HepG2 (cell line): ENCODE data around the gene HDAC5. TPM values are rescaled to one million over a fixed set of nuclear protein-coding genes. Genes with fewer than 3 reads are reported as not detected.

Experiments
- ADNP ChIP-seq: sonication (generic); formaldehyde crosslinking; IDR thresholded peaks from 2 replicates; pipeline ENCODE4 v1.4.0; 2020; ENCODE audit warnings: missing genetic modification reagents
- ARNT ChIP-seq: fragments of 450-650 bp; IDR thresholded peaks from 2 replicates; pipeline ENCODE4 v1.6.1; 2017
- CTCF ChIP-seq: sonication (generic); formaldehyde crosslinking; IDR thresholded peaks from 2 replicates; pipeline ENCODE4 v1.5.0; 2020; ENCODE audit warnings: mild to moderate bottlenecking, missing genetic modification reagents, moderate library complexity
- GLMP ChIP-seq: sonication (generic); formaldehyde crosslinking; IDR thresholded peaks from 2 replicates; pipeline ENCODE4 v1.9.0; 2021; ENCODE audit warnings: missing genetic modification reagents, mild to moderate bottlenecking, borderline replicate concordance
- HIVEP1 ChIP-seq: sonication (generic); formaldehyde crosslinking; IDR thresholded peaks from 2 replicates; pipeline ENCODE4 v1.4.0; 2020; ENCODE audit warnings: mild to moderate bottlenecking, missing genetic modification reagents
- KAT8 ChIP-seq: IDR thresholded peaks from 2 replicates; pipeline ENCODE4 v1.6.1; 2016; ENCODE audit warnings: missing genetic modification reagents, missing compliant biosample characterization
- KLF13 ChIP-seq: sonication (generic); formaldehyde crosslinking; IDR thresholded peaks from 2 replicates; pipeline ENCODE4 v1.4.0; 2020; ENCODE audit warnings: mild to moderate bottlenecking, missing genetic modification reagents
- NFIC ChIP-seq: IDR thresholded peaks from 2 replicates; pipeline ENCODE4 v1.6.1; 2012; ENCODE audit warnings: mild to moderate bottlenecking, low read length, inconsistent platforms
- NKX3-1 ChIP-seq: sonication (generic); formaldehyde crosslinking; IDR thresholded peaks from 2 replicates; pipeline ENCODE4 v1.5.0; 2020; ENCODE audit warnings: missing genetic modification reagents
- NR1H2 ChIP-seq: sonication (generic); formaldehyde crosslinking; IDR thresholded peaks from 2 replicates; pipeline ENCODE4 v1.8.1; 2022; ENCODE audit warnings: low read depth, missing genetic modification reagents, borderline replicate concordance
- PHF5A ChIP-seq: IDR thresholded peaks from one replicate; pipeline ENCODE4 v1.6.1; 2018; ENCODE audit warnings: low read depth, missing genetic modification reagents; ENCODE audit not compliant: unreplicated experiment
- POLR2AphosphoS2 ChIP-seq: IDR thresholded peaks from 2 replicates; pipeline ENCODE4 v1.6.1; 2011; ENCODE audit warnings: low read depth, low read length, improper control_type of control experiment
- RELA ChIP-seq: sonication (generic); formaldehyde crosslinking; IDR thresholded peaks from 2 replicates; pipeline ENCODE4 v1.4.0; 2020; ENCODE audit warnings: missing genetic modification reagents
- TOPORS ChIP-seq: sonication (generic); formaldehyde crosslinking; IDR thresholded peaks from 2 replicates; pipeline ENCODE4 v1.8.0; 2023; ENCODE audit warnings: mild to moderate bottlenecking, missing genetic modification reagents
- ZBTB7A ChIP-seq: sonication (generic); formaldehyde crosslinking; IDR thresholded peaks from 2 replicates; pipeline ENCODE4 v1.8.0; 2022; ENCODE audit warnings: mild to moderate bottlenecking, missing genetic modification reagents
- ZEB1 ChIP-seq: IDR thresholded peaks from 2 replicates; pipeline ENCODE4 v1.6.1; 2012; ENCODE audit warnings: mild to moderate bottlenecking, low read depth, inconsistent platforms; ENCODE audit not compliant: insufficient replicate concordance
- ZFP37 ChIP-seq: sonication (generic); formaldehyde crosslinking; IDR thresholded peaks from 2 replicates; pipeline ENCODE4 v1.4.0; 2020; ENCODE audit warnings: missing genetic modification reagents, borderline replicate concordance
- ZNF20 ChIP-seq: sonication (generic); formaldehyde crosslinking; IDR thresholded peaks from 2 replicates; pipeline ENCODE4 v1.4.0; 2020; ENCODE audit warnings: mild to moderate bottlenecking, moderate library complexity, missing genetic modification reagents
- ZNF512 ChIP-seq: sonication (generic); formaldehyde crosslinking; IDR thresholded peaks from 2 replicates; pipeline ENCODE4 v1.4.0; 2020; ENCODE audit warnings: mild to moderate bottlenecking, missing genetic modification reagents
- ZNF546 ChIP-seq: sonication (generic); formaldehyde crosslinking; conservative IDR thresholded peaks from 2 replicates; pipeline ENCODE4 v1.8.1; 2023; ENCODE audit warnings: mild to moderate bottlenecking, missing genetic modification reagents
- ZNF619 ChIP-seq: sonication (generic); formaldehyde crosslinking; IDR thresholded peaks from 2 replicates; pipeline ENCODE4 v1.4.0; 2020; ENCODE audit warnings: mild to moderate bottlenecking, missing genetic modification reagents
- polyA plus RNA-seq, 8 experiments: library from polyadenylated mRNA; depleted of rRNA in 3 of 8; stranded (reverse) in 7 of 8; unstranded in 1 of 8; fragments of >200 nt; fragmentation: Illumina TruSeq in 4 of 8; extraction: Trizol in 4 of 8; gene quantifications; 2 replicates each; pipeline versions ENCODE4 v1.2.1 to v1.2.3, GENCODE V29; 2011 to 2016; ENCODE audit warnings: low read depth in 4 of 8, missing spikeins in 1 of 8, mixed read lengths in 1 of 8; ENCODE audit not compliant: insufficient read depth in 1 of 8
- total RNA-seq, 5 experiments: library from RNA; depleted of rRNA; stranded (reverse); fragments of >200 nt; fragmentation: Illumina TruSeq; extraction: Trizol; gene quantifications; 2 replicates each; pipeline ENCODE4 v1.2.3, GENCODE V29; 2016; ENCODE audit warnings: low read depth in 1 of 5
- TF ChIP-seq, protein P1 (sequence below): sonication (generic); formaldehyde crosslinking; IDR thresholded peaks from 2 replicates; pipeline ENCODE4 v1.5.0; 2020; ENCODE audit warnings: missing genetic modification reagents, mild to moderate bottlenecking, borderline replicate concordance
- TF ChIP-seq, protein P2 (sequence below): sonication (generic); formaldehyde crosslinking; IDR thresholded peaks from 2 replicates; pipeline ENCODE4 v1.8.0; 2022; ENCODE audit warnings: mild to moderate bottlenecking, missing genetic modification reagents, moderate library complexity

The HDAC5 gene
- total and polyA plus RNA-seq, 2 of the 13 experiments (the other 11 are each of a cell fraction or from before 2014, with no cell fraction given), result 46.4 to 85.4 TPM

GRCh38 chr17:44110823-44111633 lies 12.4 kb downstream of the HDAC5 start (continued):
- no peak for TF ChIP-seq NR1H2 (CRISPR knock-in tag)
- peak; percentile 81; the same call in 1 of the 2 replicates for TF ChIP-seq ZNF512 (CRISPR knock-in tag)
- peak; percentile 90; the same call in 1 of the 2 replicates for TF ChIP-seq NFIC
- no peak for TF ChIP-seq ZNF546 (CRISPR knock-in tag)
- TF ChIP-seq ADNP (CRISPR knock-in tag), result no peak
- 0 out of 2 replicates have a peak, but pooled peaks have one; percentile 18 for TF ChIP-seq KLF13 (CRISPR knock-in tag)
- peak; percentile 98 for TF ChIP-seq ZNF619 (CRISPR knock-in tag)
- TF ChIP-seq RELA (CRISPR knock-in tag), result peak; percentile 50; the same call in 1 of the 2 replicates
- peak; percentile 84 for TF ChIP-seq ZEB1
- peak; percentile 91 for TF ChIP-seq KAT8 (CRISPR knock-in tag)
- TF ChIP-seq POLR2AphosphoS2, result peak; percentile 85; the same call in 1 of the 2 replicates
- no peak for TF ChIP-seq GLMP (CRISPR knock-in tag)
- no peak for TF ChIP-seq ARNT
- TF ChIP-seq HIVEP1 (CRISPR knock-in tag), result peak; percentile 99
- TF ChIP-seq, protein P1, sequence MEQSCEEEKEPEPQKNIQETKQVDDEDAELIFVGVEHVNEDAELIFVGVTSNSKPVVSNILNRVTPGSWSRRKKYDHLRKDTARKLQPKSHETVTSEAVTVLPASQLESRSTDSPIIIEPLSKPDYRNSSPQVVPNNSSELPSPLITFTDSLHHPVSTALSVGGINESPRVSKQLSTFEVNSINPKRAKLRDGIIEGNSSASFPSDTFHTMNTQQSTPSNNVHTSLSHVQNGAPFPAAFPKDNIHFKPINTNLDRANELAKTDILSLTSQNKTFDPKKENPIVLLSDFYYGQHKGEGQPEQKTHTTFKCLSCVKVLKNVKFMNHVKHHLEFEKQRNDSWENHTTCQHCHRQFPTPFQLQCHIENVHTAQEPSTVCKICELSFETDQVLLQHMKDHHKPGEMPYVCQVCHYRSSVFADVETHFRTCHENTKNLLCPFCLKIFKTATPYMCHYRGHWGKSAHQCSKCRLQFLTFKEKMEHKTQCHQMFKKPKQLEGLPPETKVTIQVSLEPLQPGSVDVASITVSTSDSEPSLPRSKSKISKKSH (CRISPR knock-in tag), result peak; percentile 95
- TF ChIP-seq ZBTB7A (CRISPR knock-in tag), result peak; percentile 41; the same call in 1 of the 2 replicates
- peak; percentile 88 for TF ChIP-seq TOPORS (CRISPR knock-in tag)
- no peak for TF ChIP-seq NKX3-1
- peak; percentile 94 for TF ChIP-seq PHF5A
- peak; percentile 59; the same call in 1 of the 2 replicates for TF ChIP-seq ZFP37 (CRISPR knock-in tag)
- TF ChIP-seq CTCF, result peak; percentile 56
- TF ChIP-seq, protein P2, sequence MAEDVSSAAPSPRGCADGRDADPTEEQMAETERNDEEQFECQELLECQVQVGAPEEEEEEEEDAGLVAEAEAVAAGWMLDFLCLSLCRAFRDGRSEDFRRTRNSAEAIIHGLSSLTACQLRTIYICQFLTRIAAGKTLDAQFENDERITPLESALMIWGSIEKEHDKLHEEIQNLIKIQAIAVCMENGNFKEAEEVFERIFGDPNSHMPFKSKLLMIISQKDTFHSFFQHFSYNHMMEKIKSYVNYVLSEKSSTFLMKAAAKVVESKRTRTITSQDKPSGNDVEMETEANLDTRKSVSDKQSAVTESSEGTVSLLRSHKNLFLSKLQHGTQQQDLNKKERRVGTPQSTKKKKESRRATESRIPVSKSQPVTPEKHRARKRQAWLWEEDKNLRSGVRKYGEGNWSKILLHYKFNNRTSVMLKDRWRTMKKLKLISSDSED (CRISPR knock-in tag), result no peak
- no peak for TF ChIP-seq ZNF20
